NT2/D1 (cell line): ENCODE data around the gene PGC.

Experiments
- SUZ12 ChIP-seq: IDR thresholded peaks from 2 replicates; pipeline ENCODE4 v1.6.1; 2011; ENCODE audit not compliant: insufficient read length, insufficient read depth; ENCODE audit errors: extremely low read depth
- YY1 ChIP-seq: IDR thresholded peaks from 2 replicates; pipeline ENCODE4 v1.6.1; 2011; ENCODE audit not compliant: insufficient read length, insufficient read depth
- ZNF274 ChIP-seq: IDR thresholded peaks from 2 replicates; pipeline ENCODE4 v1.6.1; 2011; ENCODE audit warnings: mild to moderate bottlenecking, low read depth, low read length

DNA sequence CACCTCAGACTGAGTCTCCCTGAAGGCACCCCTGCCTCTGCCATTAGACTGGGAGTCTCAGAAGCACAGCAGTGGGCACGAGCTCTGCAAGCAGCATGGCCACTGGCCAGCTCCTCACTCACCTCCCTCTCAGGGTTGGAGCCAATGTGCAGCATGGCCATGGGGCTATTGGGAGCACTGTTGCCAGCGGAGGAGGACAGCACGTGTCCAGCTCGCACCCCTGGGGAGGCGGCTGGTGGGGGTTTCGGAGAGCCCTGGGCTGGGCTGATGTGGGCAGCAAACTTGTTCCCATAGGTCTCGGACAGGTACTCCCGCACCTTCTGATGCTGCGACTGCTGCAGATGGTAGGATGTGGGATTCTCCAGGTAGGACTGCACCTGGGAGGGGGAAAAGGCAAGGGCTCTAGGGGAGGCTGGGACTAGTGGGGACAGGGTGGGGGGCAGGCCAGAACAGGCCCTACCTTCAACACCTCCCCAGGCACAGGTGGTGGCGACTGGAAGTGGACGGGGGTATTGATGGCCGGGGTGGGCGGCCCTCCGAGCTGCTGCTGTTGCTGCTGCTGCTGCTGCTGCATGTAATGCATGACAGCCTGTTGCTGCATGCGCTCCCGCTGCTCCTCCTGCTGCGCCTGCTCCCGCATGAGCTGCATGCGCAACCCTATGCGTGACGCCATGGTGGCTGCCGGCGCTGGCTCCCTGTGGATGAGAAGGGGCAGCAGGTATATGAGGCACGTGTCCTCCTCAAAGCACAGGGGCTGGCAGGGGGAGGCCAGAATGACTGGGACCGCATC, 56.5 kb downstream of the PGC start:
- TF ChIP-seq ZNF274 (no peak), YY1 (no peak), SUZ12 (no peak)
